Measurements from ENCODE around the gene EVA1B. TPM values are rescaled to one million over a fixed set of nuclear protein-coding genes. Genes with fewer than 3 reads are reported as not detected.
A peak's percentile ranks its signal among the peaks of the same experiment; 100 is the strongest.

Gene EVA1B
- total RNA-seq, 2 donors from 2014 or later = 107 to 189 TPM

DNA sequence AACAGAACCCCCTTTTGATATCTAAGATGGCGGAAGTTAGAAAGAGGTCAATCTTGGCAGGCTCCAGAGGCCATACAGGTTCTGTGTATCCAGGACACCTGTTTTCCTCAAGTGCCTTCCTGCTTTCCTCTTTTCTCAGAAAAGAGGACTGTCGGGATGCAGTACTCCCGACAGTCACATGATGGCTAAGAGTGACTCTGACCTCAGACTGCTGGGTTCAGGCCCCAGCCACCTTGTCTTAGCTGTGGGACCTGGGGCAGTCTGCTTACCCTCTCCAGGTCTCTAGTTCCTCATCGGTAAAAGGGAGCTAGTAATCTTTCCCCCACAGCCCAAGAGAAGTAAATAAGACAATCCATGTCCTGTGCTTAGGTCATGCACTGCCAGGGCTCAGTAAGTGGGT lies 32.4 kb upstream of the EVA1B start:
- no peak for DNase-seq (ENCODE audit: low spot score)
- Histone ChIP-seq H3K36me3 (peaks cover 33% of the 10 kb centered on the region), H3K9me3 (no peaks in the 10 kb centered on the region)

DNA sequence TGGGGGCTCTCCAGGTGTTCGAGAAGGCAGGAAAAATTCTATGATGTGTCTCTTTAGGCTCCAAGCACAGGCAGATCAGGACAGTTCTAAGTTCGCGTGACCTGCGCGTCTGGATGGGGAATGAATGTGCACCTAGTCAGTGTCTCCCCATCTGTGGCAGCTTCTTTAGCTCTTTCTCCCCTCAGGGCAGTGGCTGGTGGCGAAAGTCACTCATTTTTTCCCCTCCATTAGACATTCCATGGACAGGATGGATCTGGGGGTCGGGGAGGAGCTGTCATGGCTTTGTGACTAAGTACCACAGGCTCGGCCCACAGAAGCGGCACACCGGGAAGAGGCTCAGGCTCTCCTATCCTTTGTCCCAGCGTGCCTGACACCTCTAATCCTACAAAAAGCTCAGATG lies 31.0 kb upstream of the EVA1B start:
- Histone ChIP-seq H3K4me3 (no peak overlapping the region), H3K27me3 (replicated peaks; ENCODE audit: insufficient read depth) (no peaks in the 10 kb centered on the region), H3K9me3 (no peaks in the 10 kb centered on the region), H3K27ac (peak overlapping the region; percentile 80 to 89), H3K36me3 (peaks cover 33% of the 10 kb centered on the region), H3K4me1 (ENCODE audit: control insufficient read depth in 1 of 2, low read depth in 2 of 2) (peaks cover 34 to 46% of the 10 kb centered on the region in 2 donors)
- TF ChIP-seq, protein P1, sequence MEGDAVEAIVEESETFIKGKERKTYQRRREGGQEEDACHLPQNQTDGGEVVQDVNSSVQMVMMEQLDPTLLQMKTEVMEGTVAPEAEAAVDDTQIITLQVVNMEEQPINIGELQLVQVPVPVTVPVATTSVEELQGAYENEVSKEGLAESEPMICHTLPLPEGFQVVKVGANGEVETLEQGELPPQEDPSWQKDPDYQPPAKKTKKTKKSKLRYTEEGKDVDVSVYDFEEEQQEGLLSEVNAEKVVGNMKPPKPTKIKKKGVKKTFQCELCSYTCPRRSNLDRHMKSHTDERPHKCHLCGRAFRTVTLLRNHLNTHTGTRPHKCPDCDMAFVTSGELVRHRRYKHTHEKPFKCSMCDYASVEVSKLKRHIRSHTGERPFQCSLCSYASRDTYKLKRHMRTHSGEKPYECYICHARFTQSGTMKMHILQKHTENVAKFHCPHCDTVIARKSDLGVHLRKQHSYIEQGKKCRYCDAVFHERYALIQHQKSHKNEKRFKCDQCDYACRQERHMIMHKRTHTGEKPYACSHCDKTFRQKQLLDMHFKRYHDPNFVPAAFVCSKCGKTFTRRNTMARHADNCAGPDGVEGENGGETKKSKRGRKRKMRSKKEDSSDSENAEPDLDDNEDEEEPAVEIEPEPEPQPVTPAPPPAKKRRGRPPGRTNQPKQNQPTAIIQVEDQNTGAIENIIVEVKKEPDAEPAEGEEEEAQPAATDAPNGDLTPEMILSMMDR (IDR thresholded peaks at IDR 0.05) = no peak
- no peak for DNase-seq (ENCODE audit: low spot score)
- no peak for ATAC-seq (ENCODE audit: insufficient number of reproducible peaks, low FRiP score, low read depth)

More for the DNA sequence above, 32.4 kb upstream of the EVA1B start:
- H3K27me3 ChIP-seq (replicated peaks; ENCODE audit: insufficient read depth) = no peaks in the 10 kb centered on the region
- ATAC-seq (ENCODE audit: insufficient number of reproducible peaks, low FRiP score, low read depth) = no peak
- H3K4me1 ChIP-seq (ENCODE audit: control insufficient read depth in 1 of 2, low read depth in 2 of 2) = peaks cover 20 to 46% of the 10 kb centered on the region in 2 donors
- no peak overlapping the region for H3K27ac ChIP-seq
- TF ChIP-seq, protein P1 (IDR thresholded peaks at IDR 0.05) = no peak
- H3K4me3 ChIP-seq = no peak overlapping the region

DNA sequence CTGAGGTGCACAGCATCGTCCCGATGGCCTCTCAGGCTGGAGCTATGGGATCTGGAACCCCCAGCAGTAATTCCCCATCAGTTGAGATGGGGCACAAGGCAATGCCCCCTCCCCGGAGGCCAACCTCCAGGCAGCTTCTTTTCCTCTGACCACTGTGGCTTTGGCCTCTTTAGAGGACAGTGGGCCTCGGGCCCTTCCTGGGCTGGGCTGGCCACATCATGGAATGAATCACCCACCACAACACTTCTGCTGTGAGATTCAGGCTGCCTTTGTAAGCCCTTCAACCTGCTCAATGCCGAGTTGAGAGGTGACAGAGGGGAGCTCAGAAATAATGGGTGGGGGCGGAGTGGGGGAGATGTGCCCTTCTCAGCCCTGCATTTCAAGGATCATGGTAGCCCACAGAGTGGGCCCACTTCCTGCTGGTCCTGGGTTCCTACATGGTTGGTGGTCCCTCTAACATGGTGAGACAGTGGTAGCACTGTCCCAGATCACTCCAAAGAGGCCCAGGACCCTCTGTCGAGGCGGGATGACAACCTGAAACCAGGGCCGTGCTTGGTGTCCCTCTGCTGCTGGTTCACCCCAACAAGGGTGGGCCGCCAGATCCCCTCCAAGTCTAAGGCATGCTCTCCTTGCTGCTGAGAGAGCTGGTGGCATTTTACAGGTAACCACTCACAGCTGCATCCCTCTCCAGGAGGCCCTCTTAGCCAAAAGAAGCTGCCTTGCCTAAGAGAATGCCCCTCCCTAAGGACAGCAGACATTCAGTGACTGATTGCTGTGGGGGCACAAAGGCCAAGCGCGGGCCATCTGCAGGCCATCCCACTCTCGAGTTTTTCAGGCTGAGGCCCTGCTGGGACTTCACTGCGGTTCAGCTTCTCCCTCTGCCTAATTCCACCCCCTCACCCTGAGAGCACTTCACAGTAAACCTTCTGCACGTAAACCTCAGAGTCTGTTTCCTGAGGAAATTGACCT lies 29.7 kb upstream of the EVA1B start:
- H3K27ac ChIP-seq = peak overlapping the region; percentile 80 to 89
- DNase-seq (ENCODE audit: low spot score) (no peak), ATAC-seq (ENCODE audit: insufficient number of reproducible peaks, low FRiP score, low read depth) (no peak)
- H3K27me3 ChIP-seq (replicated peaks; ENCODE audit: insufficient read depth) = no peaks in the 10 kb centered on the region
- H3K36me3 ChIP-seq = peaks cover 32% of the 10 kb centered on the region
- TF ChIP-seq, protein P1 (IDR thresholded peaks at IDR 0.05) = no peak
- H3K9me3 ChIP-seq = no peaks in the 10 kb centered on the region
- H3K4me3 ChIP-seq = no peak overlapping the region
- H3K4me1 ChIP-seq (ENCODE audit: control insufficient read depth in 1 of 2, low read depth in 2 of 2) = peaks cover 37 to 49% of the 10 kb centered on the region in 2 donors

DNA sequence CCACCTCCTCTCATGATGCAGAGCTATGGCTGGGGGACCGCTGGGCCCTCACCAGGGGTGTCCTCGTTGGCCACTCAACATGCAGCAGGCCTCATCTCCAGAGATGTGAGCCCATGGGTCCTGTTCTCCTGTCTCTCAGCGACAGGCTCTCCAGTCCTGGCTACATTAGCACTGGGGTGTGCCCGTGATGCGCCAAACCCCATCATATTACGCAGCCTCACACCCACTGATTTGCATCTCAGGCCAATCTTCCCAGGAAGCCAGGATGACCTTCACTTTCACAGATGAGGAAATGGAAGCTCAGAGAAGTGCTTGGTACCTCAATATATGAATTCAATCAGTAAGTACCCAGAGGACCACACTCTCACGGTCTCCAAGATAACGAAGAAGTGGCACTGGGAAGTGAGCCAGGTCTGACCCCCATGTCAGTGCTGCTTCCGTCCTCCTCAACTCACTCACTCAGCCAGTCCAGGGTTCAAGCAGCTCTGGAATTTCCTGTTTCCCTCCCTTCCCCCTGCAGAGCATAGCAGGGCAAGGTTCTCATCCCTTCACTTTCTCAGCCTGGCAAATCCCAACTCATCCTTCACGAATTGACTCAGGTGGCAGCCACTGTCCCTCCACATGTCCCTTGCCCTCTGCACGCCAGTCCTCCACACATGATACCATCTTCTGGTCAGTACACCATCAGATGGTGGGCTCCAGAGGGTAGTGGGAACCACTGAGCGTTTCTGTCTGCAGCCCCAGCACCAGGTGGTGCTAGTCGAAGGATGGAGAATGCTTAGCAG lies 28.9 kb upstream of the EVA1B start:
- ATAC-seq (ENCODE audit: insufficient number of reproducible peaks, low FRiP score, low read depth) (no peak), DNase-seq (ENCODE audit: low spot score) (no peak)
- TF ChIP-seq, protein P1 (IDR thresholded peaks at IDR 0.05) = no peak
- Histone ChIP-seq H3K4me1 (ENCODE audit: control insufficient read depth in 1 of 2, low read depth in 2 of 2) (peaks cover 37 to 49% of the 10 kb centered on the region in 2 donors), H3K27ac (peak overlapping the region; percentile 80 to 89), H3K9me3 (no peaks in the 10 kb centered on the region), H3K27me3 (replicated peaks; ENCODE audit: insufficient read depth) (no peaks in the 10 kb centered on the region), H3K4me3 (no peak overlapping the region), H3K36me3 (peaks cover 31% of the 10 kb centered on the region)
